Measurements from ENCODE around the gene CPNE4.

The CPNE4 gene

GRCh38 chr3:131901686-131902085, 133.1 kb downstream of the CPNE4 start:
- Histone ChIP-seq H4K20me1 (ENCODE audit: insufficient read depth, low read length) (no peaks in the 10 kb centered on the region), H3K27ac (ENCODE audit: low read length) (no peak overlapping the region), H3K27me3 (replicated peaks; ENCODE audit: insufficient read depth, low read length) (no peaks in the 10 kb centered on the region), H3F3A (ENCODE audit: insufficient read depth, low read length) (no peaks in the 10 kb centered on the region), H3K4me3 (ENCODE audit: low read length) (no peak overlapping the region), H3K9me2 (replicated peaks; ENCODE audit: insufficient read depth, low read length) (no peaks in the 10 kb centered on the region), H2AFZ (ENCODE audit: low read length) (no peak overlapping the region), H3K4me2 (ENCODE audit: low read depth, low read length) (no peak overlapping the region), H3K36me3 (replicated peaks; ENCODE audit: insufficient read depth, low read length) (no peaks in the 10 kb centered on the region), H3K9me3 (replicated peaks; ENCODE audit: insufficient read depth, low read length) (no peaks in the 10 kb centered on the region), H3K79me2 (ENCODE audit: low read length) (no peaks in the 10 kb centered on the region), H3K4me1 (ENCODE audit: low read length) (no peaks in the 10 kb centered on the region), H3K9ac (ENCODE audit: low read length) (no peak overlapping the region)
- TF ChIP-seq EZH2phosphoT487 (IDR thresholded peaks at IDR 0.05; ENCODE audit: low read length) (no peak), CTCF (IDR thresholded peaks at IDR 0.05; ENCODE audit: low read length) (no peak), EZH2 (optimal IDR thresholded peaks at IDR 0.05; ENCODE audit: low read depth, low read length) (no peak)
- DNase-seq = no peak

- Histone ChIP-seq H3K9me2 (replicated peaks; ENCODE audit: insufficient read depth, low read length) (no peaks in the 10 kb centered on the region), H3K79me2 (ENCODE audit: low read length) (no peaks in the 10 kb centered on the region), H2AFZ (ENCODE audit: low read length) (no peak overlapping the region), H3K27me3 (replicated peaks; ENCODE audit: insufficient read depth, low read length) (no peaks in the 10 kb centered on the region), H3K9ac (ENCODE audit: low read length) (no peak overlapping the region), H3K4me1 (ENCODE audit: low read length) (no peaks in the 10 kb centered on the region), H3K9me3 (replicated peaks; ENCODE audit: insufficient read depth, low read length) (no peaks in the 10 kb centered on the region), H3K36me3 (replicated peaks; ENCODE audit: insufficient read depth, low read length) (no peaks in the 10 kb centered on the region), H3F3A (ENCODE audit: insufficient read depth, low read length) (no peaks in the 10 kb centered on the region), H3K4me3 (ENCODE audit: low read length) (no peak overlapping the region), H3K27ac (ENCODE audit: low read length) (no peak overlapping the region), H3K4me2 (ENCODE audit: low read depth, low read length) (no peak overlapping the region), H4K20me1 (ENCODE audit: insufficient read depth, low read length) (no peaks in the 10 kb centered on the region)
- TF ChIP-seq CTCF (IDR thresholded peaks at IDR 0.05; ENCODE audit: low read length) (no peak), EZH2phosphoT487 (IDR thresholded peaks at IDR 0.05; ENCODE audit: low read length) (no peak), EZH2 (optimal IDR thresholded peaks at IDR 0.05; ENCODE audit: low read depth, low read length) (no peak)
- no peak for DNase-seq
Observed at GRCh38 chr3:131900891-131901290, 133.9 kb downstream of the CPNE4 start.

GRCh38 chr3:131899021-131899420, 135.8 kb downstream of the CPNE4 start:
- no peaks in the 10 kb centered on the region for H3K79me2 ChIP-seq (ENCODE audit: low read length)
- H2AFZ ChIP-seq (ENCODE audit: low read length) = no peak overlapping the region
- H3K36me3 ChIP-seq (replicated peaks; ENCODE audit: insufficient read depth, low read length) = no peaks in the 10 kb centered on the region
- H3K27me3 ChIP-seq (replicated peaks; ENCODE audit: insufficient read depth, low read length) = no peaks in the 10 kb centered on the region
- H3K27ac ChIP-seq (ENCODE audit: low read length) = no peak overlapping the region
- H3K4me2 ChIP-seq (ENCODE audit: low read depth, low read length) = no peak overlapping the region
- no peaks in the 10 kb centered on the region for H3K9me2 ChIP-seq (replicated peaks; ENCODE audit: insufficient read depth, low read length)
- no peak overlapping the region for H3K4me3 ChIP-seq (ENCODE audit: low read length)
- no peak overlapping the region for H3K9ac ChIP-seq (ENCODE audit: low read length)
- H3F3A ChIP-seq (ENCODE audit: insufficient read depth, low read length) = no peaks in the 10 kb centered on the region
- H3K4me1 ChIP-seq (ENCODE audit: low read length) = no peaks in the 10 kb centered on the region
- H4K20me1 ChIP-seq (ENCODE audit: insufficient read depth, low read length) = no peaks in the 10 kb centered on the region
- TF ChIP-seq EZH2 (optimal IDR thresholded peaks at IDR 0.05; ENCODE audit: low read depth, low read length) (no peak), CTCF (IDR thresholded peaks at IDR 0.05; ENCODE audit: low read length) (no peak), EZH2phosphoT487 (IDR thresholded peaks at IDR 0.05; ENCODE audit: low read length) (no peak)
- no peaks in the 10 kb centered on the region for H3K9me3 ChIP-seq (replicated peaks; ENCODE audit: insufficient read depth, low read length)
- no peak for DNase-seq
